GM15510 (cell line): Measurements from ENCODE around the gene RAB3B.

Experiments
- POLR2A ChIP-seq: IDR thresholded peaks from 3 replicates; pipeline ENCODE4 v1.6.1; 2011; ENCODE audit warnings: borderline replicate concordance; ENCODE audit not compliant: insufficient read length; ENCODE audit errors: extremely low read depth

RAB3B gene, protein sequence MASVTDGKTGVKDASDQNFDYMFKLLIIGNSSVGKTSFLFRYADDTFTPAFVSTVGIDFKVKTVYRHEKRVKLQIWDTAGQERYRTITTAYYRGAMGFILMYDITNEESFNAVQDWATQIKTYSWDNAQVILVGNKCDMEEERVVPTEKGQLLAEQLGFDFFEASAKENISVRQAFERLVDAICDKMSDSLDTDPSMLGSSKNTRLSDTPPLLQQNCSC

GRCh38 chr1:51990478-51990965 lies at the start of gene RAB3B:
Gene RAB3B (minus strand): TSS chr1:51990700. CDS start chr1:51977117, 13,583 bp downstream.
- TF ChIP-seq POLR2A, result no peak

GRCh38 chr1:52037909-52038308 lies 47.4 kb upstream of the RAB3B start:
- TF ChIP-seq POLR2A, result no peak

GRCh38 chr1:52037402-52037814 lies 46.9 kb upstream of the RAB3B start:
- TF ChIP-seq POLR2A, result no peak

DNA sequence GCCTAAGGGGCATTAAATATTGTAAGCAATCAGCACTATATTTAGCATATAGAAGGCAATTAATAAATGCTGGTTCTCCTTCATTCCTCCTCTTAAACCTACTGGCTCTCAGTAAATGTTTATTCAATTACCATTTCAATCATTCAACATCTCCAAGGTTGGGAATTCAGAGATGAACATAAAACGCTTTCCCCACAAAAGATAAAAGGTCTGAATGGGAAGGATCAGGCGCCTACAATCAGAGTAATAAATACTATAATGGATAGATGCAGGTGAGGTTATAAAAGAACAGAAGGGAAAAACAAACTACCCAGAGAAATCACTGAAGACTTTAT lies 43.5 kb upstream of the RAB3B start:
- no peak for TF ChIP-seq POLR2A

- TF ChIP-seq POLR2A, result peak; percentile 86
Measured at GRCh38 chr1:52033190-52034049, 42.9 kb upstream of the RAB3B start, which contains the start of gene KTI12. Gene KTI12 (minus strand): TSS chr1:52033810. CDS start chr1:52033761, 49 bp downstream.

GRCh38 chr1:52032785-52033131 lies 42.3 kb upstream of the RAB3B start:
- peak; percentile 24 for TF ChIP-seq POLR2A

- TF ChIP-seq POLR2A, result no peak
Measured at GRCh38 chr1:52032124-52032784, 41.8 kb upstream of the RAB3B start.

DNA sequence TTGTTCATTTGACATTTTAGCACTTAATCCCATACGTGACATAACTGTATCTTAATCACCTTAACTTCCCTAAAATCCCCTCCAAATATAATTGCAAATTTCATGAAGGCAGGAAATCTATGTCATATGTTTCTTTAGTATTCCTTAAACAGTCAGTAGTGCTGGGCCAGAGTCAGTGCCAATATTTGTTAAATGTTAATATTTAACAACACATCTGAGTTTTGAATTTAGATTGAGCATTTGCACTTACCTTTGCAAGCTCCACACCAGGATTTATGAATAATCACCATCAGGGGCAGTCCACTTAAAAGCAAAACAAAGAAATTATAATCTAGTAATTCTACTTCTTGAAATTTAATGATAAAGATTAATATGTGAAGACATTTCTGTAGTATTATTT lies 37.8 kb upstream of the RAB3B start:
- no peak for TF ChIP-seq POLR2A

- no peak for TF ChIP-seq POLR2A
Measured at GRCh38 chr1:52026278-52026677, 35.8 kb upstream of the RAB3B start.

DNA sequence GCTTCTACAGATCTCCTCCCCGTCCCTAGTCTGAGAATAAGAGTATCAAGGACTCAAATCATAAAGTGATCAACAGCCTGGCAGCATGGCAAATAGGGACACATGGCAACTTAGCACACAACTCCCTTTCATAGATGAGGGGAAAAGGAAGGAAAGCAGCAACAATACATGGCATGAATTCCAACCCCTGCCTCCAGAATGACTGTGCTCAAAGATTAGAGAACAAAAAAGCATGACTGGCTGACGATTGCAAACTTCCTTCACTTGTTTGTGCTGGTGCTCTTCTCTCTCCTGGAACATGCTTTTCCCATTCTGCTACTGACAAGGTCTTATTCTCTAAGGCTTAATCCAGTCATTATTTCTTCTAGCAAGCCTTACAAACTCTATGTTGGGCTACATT lies 31.6 kb upstream of the RAB3B start:
- no peak for TF ChIP-seq POLR2A

GRCh38 chr1:52008071-52008809 lies 17.7 kb upstream of the RAB3B start:
- TF ChIP-seq POLR2A, result no peak

DNA sequence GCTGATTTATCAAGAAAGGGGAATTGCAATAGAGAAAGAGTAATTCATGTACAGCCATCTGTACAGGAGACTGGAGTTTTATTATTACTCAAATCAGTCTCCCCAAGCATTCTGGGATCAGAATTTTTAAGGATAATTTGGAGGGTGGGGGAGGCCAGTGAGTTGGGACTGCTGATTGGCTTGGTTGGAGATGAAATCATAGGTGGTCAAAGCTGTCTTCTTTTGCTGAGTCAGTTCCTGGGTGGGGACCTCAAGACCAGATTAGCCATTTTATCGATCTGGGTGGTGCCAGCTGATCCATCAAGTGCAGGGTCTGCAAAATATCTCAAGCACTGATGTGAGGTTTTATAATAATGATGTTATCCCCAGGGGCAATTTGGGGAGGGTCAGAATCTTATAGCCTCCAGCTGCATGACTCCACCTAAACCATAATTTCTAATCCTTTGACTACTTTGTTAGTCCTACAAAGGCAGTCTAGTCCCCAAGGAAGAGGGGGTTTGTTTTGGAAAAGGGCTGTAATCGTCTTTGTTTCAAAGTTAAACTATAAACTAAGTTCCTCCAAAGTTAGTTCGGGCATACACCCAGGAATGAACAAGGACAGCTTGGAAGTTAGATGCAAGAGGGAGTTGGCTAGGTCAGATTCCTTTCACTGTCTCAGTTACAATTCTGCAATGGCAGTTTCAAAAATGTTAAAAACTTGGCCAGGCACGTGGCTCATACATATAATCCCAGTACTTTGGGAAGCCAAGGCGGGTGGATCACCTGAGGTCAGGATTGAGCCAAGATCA lies 16.9 kb upstream of the RAB3B start:
- TF ChIP-seq POLR2A, result no peak

DNA sequence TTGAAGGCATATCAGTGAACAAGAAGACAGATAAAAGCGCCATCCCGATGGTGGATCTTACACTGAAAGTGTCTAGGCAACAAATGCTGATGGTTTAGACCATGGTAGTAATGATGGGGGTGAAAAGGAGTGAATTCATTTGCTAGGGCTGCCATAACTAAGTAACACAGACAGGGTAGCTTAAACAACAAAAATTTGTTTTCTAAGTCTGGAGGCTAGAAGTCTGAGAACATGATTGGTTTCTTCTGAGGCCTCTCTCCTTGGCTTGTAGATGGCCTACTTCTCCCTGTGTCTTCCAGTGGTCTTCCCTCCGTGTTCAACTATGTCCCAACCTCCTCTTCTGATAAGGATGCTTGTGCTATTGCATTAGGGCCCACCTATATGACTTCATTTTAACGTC lies 13.4 kb upstream of the RAB3B start:
- TF ChIP-seq POLR2A, result no peak

DNA sequence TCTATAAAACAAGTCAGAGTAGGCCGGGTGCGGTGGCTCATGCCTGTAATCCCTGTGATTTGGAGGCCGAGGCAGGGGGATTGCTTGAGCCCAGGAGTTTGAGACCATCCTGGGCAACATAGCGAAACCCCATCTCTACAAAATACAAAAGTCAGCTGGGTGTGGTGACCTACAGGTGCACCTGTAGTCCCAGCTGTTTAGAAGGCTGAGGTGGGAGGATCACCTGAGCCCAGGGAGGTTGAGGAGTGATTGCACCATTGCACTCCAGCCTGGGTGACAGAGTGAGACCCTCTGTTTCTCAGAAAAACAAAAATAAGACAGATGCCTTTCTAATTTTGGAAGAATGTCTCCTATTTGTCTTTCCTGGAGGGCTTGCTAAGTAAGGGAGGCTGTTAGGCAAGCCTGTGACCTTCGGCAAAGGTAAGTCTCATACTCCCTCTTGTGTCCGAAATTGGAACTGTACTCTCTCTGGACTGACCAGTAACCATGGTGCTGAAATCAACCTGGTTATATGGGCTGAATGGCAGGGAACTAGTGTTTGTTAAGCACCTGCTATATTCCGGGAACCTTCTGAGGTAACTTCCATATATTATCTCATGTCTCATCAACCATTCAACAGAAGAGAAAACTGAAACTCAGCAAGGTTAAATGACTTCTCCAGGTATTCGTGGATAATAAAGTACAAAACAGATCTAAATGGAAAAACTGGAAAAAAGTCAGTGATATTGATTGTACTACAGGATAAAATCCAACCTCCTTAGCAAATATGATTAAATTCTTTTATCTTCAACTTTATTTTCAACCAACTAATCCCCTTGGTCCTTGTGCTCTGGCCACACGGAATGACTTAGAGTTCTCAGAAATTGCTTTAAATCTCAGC lies 11.8 kb upstream of the RAB3B start:
- TF ChIP-seq POLR2A, result no peak

GRCh38 chr1:51998701-51999100 lies 8.2 kb upstream of the RAB3B start:
- no peak for TF ChIP-seq POLR2A
